ENCODE measurements around the gene AHNAK.

AHNAK gene

GRCh38 chr11:62498492-62499286, 47.9 kb downstream of the AHNAK start:
- CTCF ChIA-PET, result interaction anchor here (2.5 to 4.7 kb wide), 3 partner anchors 45 to 74 kb away, joined by 8 to 37 read pairs (median 17); no protein-coding TSS in a partner anchor
- TF ChIP-seq, protein P1, sequence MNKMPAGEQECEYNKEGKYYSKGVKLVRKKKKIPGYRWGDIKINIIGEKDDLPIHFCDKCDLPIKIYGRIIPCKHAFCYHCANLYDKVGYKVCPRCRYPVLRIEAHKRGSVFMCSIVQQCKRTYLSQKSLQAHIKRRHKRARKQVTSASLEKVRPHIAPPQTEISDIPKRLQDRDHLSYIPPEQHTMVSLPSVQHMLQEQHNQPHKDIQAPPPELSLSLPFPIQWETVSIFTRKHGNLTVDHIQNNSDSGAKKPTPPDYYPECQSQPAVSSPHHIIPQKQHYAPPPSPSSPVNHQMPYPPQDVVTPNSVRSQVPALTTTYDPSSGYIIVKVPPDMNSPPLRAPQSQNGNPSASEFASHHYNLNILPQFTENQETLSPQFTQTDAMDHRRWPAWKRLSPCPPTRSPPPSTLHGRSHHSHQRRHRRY (tag by site-specific recombination; IDR thresholded peaks at IDR 0.05), result no peak
- peak; percentile 64; the same call in 1 of the 2 replicates for TF ChIP-seq ZNF664 (tag by site-specific recombination; IDR thresholded peaks at IDR 0.05)
- Histone ChIP-seq H3K4me3 (ENCODE audit: low read depth, low read length) (no peak overlapping the region), H3K27ac (ENCODE audit: extremely low read depth, low read depth, low read length) (no peak overlapping the region), H3K4me1 (ENCODE audit: control insufficient read depth, insufficient read depth, low read length) (no peaks in the 10 kb centered on the region), H3K9me3 (ENCODE audit: control insufficient read depth, insufficient read depth, low read depth, low read length) (no peaks in the 10 kb centered on the region), H3K36me3 (ENCODE audit: control insufficient read depth in 2 of 2, insufficient read depth in 1 of 2, low read length in 2 of 2) (no peaks in the 10 kb centered on the region)
- POLR2A ChIA-PET, result interaction anchor here (1.1 kb wide), 1 partner anchor 75 kb away, joined by 3 read pairs; the partner anchor contains the start of gene EEF1G

- no peak overlapping the region for H3K27ac ChIP-seq (ENCODE audit: extremely low read depth, low read depth, low read length)
- TF ChIP-seq ZNF510 (tag by site-specific recombination; IDR thresholded peaks at IDR 0.05; ENCODE audit: insufficient replicate concordance), result no peak
- TF ChIP-seq ZNF529 (tag by site-specific recombination; IDR thresholded peaks at IDR 0.05; ENCODE audit: insufficient replicate concordance), result no peak
- TF ChIP-seq ZNF335 (tag by site-specific recombination; conservative IDR thresholded peaks at IDR 0.05), result no peak
- TF ChIP-seq ZNF184 (tag by site-specific recombination; IDR thresholded peaks at IDR 0.05), result no peak
- no peak for TF ChIP-seq ZNF624 (tag by site-specific recombination; IDR thresholded peaks at IDR 0.05)
- no peak for TF ChIP-seq ZNF785 (tag by site-specific recombination; IDR thresholded peaks at IDR 0.05)
- no peak for TF ChIP-seq ZNF747 (tag by site-specific recombination; IDR thresholded peaks at IDR 0.05)
- ChIA-PET POLR2A (interaction anchor here (0.6 to 1.1 kb wide), 2 partner anchors 76 kb away, joined by 3 read pairs; partner anchors contain the start of gene EEF1G), CTCF (interaction anchor here (0.5 to 4.7 kb wide), 6 partner anchors 46 to 439 kb away, joined by 3 to 37 read pairs (median 4); no protein-coding TSS in a partner anchor)
- no peaks in the 10 kb centered on the region for H3K4me1 ChIP-seq (ENCODE audit: control insufficient read depth, insufficient read depth, low read length)
- H3K4me3 ChIP-seq (ENCODE audit: low read depth, low read length), result no peak overlapping the region
- no peaks in the 10 kb centered on the region for H3K36me3 ChIP-seq (ENCODE audit: control insufficient read depth in 2 of 2, insufficient read depth in 1 of 2, low read length in 2 of 2)
- H3K9me3 ChIP-seq (ENCODE audit: control insufficient read depth, insufficient read depth, low read depth, low read length), result no peaks in the 10 kb centered on the region
Measured at GRCh38 chr11:62498031-62498430, 48.6 kb downstream of the AHNAK start.

GRCh38 chr11:62497132-62497801, 49.3 kb downstream of the AHNAK start:
- H3K9me3 ChIP-seq (ENCODE audit: control insufficient read depth, insufficient read depth, low read depth, low read length), result no peaks in the 10 kb centered on the region
- H3K36me3 ChIP-seq (ENCODE audit: control insufficient read depth in 2 of 2, insufficient read depth in 1 of 2, low read length in 2 of 2), result no peaks in the 10 kb centered on the region
- no peak overlapping the region for H3K4me3 ChIP-seq (ENCODE audit: low read depth, low read length)
- CTCF ChIA-PET, result interaction anchor here (0.5 to 4.7 kb wide), 10 partner anchors 10 to 438 kb away, joined by 3 to 37 read pairs (median 4); no protein-coding TSS in a partner anchor
- H3K27ac ChIP-seq (ENCODE audit: extremely low read depth, low read depth, low read length), result no peak overlapping the region
- POLR2A ChIA-PET, result interaction anchor here (0.6 kb wide), 1 partner anchor 77 kb away, joined by 3 read pairs; the partner anchor contains the start of gene EEF1G
- no peaks in the 10 kb centered on the region for H3K4me1 ChIP-seq (ENCODE audit: control insufficient read depth, insufficient read depth, low read length)
- no peak for TF ChIP-seq BCL6B (tag by site-specific recombination; IDR thresholded peaks at IDR 0.05)
- TF ChIP-seq INSM2 (tag by site-specific recombination; IDR thresholded peaks at IDR 0.05), result no peak
- peak; percentile 56 for TF ChIP-seq ZNF654 (tag by site-specific recombination; IDR thresholded peaks at IDR 0.05; ENCODE audit: low read depth)
- TF ChIP-seq ZNF175 (tag by site-specific recombination; IDR thresholded peaks at IDR 0.05), result no peak
- TF ChIP-seq, protein P2, sequence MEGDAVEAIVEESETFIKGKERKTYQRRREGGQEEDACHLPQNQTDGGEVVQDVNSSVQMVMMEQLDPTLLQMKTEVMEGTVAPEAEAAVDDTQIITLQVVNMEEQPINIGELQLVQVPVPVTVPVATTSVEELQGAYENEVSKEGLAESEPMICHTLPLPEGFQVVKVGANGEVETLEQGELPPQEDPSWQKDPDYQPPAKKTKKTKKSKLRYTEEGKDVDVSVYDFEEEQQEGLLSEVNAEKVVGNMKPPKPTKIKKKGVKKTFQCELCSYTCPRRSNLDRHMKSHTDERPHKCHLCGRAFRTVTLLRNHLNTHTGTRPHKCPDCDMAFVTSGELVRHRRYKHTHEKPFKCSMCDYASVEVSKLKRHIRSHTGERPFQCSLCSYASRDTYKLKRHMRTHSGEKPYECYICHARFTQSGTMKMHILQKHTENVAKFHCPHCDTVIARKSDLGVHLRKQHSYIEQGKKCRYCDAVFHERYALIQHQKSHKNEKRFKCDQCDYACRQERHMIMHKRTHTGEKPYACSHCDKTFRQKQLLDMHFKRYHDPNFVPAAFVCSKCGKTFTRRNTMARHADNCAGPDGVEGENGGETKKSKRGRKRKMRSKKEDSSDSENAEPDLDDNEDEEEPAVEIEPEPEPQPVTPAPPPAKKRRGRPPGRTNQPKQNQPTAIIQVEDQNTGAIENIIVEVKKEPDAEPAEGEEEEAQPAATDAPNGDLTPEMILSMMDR (tag by site-specific recombination; IDR thresholded peaks at IDR 0.05), result peak; percentile 41; the same call in 1 of the 2 replicates
- no peak for TF ChIP-seq ZBTB11 (tag by site-specific recombination; conservative IDR thresholded peaks at IDR 0.05; ENCODE audit: low read depth)
- TF ChIP-seq ZNF549 (tag by site-specific recombination; IDR thresholded peaks at IDR 0.05), result no peak
- no peak for TF ChIP-seq MZF1 (tag by site-specific recombination; IDR thresholded peaks at IDR 0.05; ENCODE audit: borderline replicate concordance)
- TF ChIP-seq SP7 (tag by site-specific recombination; IDR thresholded peaks at IDR 0.05), result 0 out of 2 replicates have a peak, but pooled peaks have one; percentile 30
- TF ChIP-seq ZNF501 (tag by site-specific recombination; IDR thresholded peaks at IDR 0.05), result no peak

All from HEK293 (cell line).